ENCODE data around the gene ATP13A3.

Gene ATP13A3

GRCh38 chr3:194368918-194369317 lies 117.9 kb downstream of the ATP13A3 start:
- DNase-seq, result no peak

- no peak for DNase-seq
Measured at GRCh38 chr3:194367992-194368841, 118.6 kb downstream of the ATP13A3 start.

GRCh38 chr3:194365978-194366490 lies 120.8 kb downstream of the ATP13A3 start:
- no peak for DNase-seq

DNA sequence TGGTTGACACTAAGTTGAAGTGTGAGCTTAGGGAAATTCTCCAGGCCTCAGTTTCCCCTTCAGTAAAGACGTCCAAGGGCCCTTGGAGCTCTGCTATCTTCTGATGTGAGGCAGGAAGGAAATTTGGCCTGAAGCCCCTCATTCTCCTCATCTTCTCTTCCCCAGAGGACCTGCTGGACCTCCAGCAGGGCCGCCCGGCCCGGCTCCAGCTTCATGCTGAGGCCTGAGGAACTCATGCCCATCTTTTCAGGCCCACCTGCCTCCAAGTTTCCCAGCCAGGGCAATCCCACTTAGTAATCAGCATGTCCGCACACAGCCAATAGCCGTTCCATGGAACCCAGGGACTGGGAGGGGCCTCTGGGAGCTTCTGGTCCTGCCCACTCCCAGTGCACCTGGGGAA lies 121.3 kb downstream of the ATP13A3 start:
- no peak for DNase-seq

- DNase-seq, result no peak
Measured at GRCh38 chr3:194364652-194365434, 122.0 kb downstream of the ATP13A3 start.

- DNase-seq, result no peak
Measured at GRCh38 chr3:194364314-194364651, 122.5 kb downstream of the ATP13A3 start.

GRCh38 chr3:194360568-194360967 lies 126.2 kb downstream of the ATP13A3 start:
- no peak for DNase-seq

DNA sequence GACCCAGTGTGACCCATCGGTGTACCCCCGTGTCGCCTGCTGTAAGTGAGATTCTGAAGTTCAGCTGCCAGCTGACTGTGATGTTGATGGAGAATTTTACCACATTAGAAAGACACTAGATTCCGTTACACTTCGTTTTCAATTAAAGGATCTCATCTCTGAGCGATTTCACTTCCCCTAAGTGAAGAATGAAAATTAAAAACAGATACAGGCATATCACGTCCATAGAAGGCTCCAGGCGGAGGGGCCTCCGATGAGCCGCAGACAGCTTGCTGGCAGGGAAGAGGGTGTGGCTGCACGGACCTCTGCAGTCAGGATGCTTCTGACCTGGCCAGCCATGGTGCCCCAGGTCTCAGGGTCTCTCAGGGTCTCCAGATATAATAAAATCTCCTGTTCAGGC lies 129.1 kb downstream of the ATP13A3 start:
- no peak for DNase-seq

- no peak for DNase-seq
Measured at GRCh38 chr3:194355379-194355778, 131.4 kb downstream of the ATP13A3 start.

DNA sequence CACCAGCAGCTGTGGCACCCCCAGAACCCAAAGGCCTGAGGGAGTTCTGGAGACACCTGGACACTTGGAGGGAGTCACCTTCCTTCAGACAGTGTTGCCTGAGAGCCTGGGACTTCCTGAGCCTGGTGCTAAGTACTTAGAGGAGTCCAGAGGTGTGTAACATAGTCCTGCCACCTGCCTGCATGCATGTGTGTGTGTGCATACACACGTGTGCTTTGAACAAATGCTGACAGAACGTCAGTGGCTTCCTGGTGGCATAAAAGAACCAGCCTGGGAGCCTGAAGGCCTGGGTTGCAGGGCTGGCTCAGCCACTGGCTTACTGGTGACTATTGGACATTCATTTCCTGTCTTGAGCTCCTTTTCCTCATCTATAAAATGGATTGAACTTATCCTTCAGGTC lies 132.5 kb downstream of the ATP13A3 start:
- no peak for DNase-seq
